A549 treated with Mapracorat at 1 μM for 4 hours (cell line): ENCODE data around the gene PTPN21. TPM values are rescaled to one million over a fixed set of nuclear protein-coding genes. Genes with fewer than 3 reads are reported as not detected.

Experiments
- total RNA-seq: library from RNA; stranded (reverse); fragments of 200-300 nt; extraction: Qiagen RNA extraction; gene quantifications from 5 replicates; pipeline ENCODE4 v1.2.3, GENCODE V29; 2022

PTPN21 gene
- 7.6 to 9.5 TPM (median 9.0 TPM) in 5 replicates for total RNA-seq

DNA sequence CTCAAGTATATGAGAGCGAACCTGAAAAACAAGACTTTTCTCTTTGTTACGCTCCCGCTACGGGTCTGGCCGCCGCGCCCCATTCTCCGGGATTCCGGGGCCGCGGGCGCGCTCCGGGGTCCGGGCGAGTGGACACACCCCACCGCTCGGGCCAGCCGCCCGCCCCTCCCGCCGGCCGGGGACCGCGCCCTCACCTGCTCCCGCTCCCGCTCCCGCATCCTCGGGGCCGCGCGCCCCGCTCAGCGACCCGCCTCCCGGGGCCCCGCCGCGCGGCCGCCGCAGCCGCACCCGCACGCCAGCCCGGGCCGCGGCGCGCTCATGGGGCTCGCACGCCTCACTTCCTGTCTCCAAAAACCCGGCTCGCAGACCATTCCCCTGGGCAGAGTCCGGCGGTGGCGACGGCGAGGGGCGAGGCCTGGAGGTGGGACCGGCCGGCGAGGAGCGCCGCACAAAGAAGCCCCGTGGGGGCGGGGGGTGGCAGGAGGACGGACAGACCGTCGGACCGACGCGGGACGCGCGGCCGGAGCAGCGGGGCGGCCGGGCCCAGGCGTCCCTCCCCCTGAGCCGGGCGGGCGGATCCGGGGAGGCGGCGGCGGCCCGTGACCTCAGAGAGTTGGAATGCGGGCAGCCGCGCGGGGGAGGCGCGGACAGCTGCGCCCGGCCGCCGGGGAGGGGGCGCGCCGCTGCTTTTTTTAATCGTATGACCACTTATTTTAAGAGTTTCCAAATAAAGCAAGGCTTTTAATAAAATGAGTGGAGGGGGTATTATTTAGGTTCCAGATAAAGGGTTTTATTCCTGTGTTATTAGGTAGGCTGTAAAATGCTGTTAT, at the start of gene PTPN21:
PTPN21 (minus strand) TSS at position 551 of the 830 bp plus-strand sequence. CDS start 4,590 bp downstream, outside the sequence.

DNA sequence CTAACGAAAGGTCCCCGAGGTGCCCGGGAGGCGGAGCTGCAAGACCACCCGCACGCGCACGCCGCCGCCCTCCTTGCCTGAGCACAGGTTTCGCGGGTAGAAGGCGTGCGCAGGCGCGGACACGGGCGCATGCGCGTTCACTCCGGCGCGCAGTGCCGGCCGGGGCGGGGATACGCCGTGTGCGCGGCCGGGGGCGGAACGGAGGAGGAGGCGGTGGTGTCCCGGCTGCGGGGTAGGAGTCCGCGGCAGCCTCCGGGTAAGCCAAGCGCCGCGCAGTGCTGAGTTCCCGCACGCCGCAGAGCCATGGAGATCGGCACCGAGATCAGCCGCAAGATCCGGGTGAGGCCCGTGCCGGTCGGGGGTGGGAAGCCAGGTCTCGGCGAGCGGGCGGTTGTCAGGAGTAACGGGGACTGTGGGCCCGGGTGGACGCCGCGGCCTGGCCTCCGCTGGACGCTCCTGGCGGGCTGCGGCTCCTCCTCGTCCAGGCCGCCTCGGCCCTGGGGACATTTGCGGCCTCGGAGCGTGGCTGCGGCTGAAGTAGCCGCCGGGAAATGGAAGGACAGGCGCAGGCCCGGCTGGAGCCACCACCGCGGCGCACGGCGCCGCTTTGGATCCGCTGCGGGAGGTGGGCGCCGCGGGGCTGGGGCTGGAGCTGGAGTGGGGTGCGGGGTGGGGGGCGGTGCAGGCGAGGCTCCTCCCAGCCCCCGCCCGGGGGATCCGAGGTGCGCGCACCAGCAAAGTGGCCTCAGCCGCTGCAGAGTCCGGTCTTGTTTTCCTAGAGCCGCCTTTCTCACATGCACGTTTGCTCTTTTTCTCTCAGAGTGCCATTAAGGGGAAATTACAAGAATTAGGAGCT, 8.3 kb upstream of the PTPN21 start, which contains the start of gene ZC3H14:
ZC3H14 (plus strand) TSS at position 207 of the 856 bp plus-strand sequence; CDS start at position 304, 97 bp downstream.

Other genes starting within 250 kb of the PTPN21 start
- not detected in 5 replicates for gene KCNK10, start 231.7 kb downstream of the PTPN21 start, total RNA-seq
- gene SPATA7, start 169.3 kb downstream of the PTPN21 start, total RNA-seq = 2.9 to 4.8 TPM (median 3.8 TPM) in 5 replicates
- 60.3 to 65.2 TPM (median 62.7 TPM) in 5 replicates for gene ZC3H14, start 8.0 kb upstream of the PTPN21 start, total RNA-seq
- gene EML5, start 237.9 kb upstream of the PTPN21 start, total RNA-seq = 0.39 to 1.0 TPM (median 0.44 TPM) in 5 replicates